ENCODE measurements around the gene ABCB10.

Gene ABCB10

DNA sequence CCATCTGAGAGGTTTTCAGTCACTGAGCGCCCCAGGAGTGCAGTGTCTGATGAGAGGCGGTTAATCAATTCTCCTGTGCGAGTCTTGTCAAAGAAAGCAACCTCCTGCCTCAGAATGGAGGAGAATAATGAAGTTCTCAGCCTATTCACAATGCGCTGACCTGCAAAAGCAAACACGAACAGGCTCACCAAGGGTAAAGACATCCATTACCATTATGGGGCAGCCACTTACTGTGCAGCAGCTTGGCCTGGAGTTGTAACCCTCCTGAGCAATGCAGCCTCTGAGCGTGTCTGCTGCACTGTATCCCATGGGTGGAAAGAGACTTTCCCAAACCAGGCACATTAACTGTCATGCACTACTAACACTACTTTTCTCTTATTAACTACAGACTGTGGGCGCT, 11.0 kb downstream of the ABCB10 start:
- TF ChIP-seq, protein P1, sequence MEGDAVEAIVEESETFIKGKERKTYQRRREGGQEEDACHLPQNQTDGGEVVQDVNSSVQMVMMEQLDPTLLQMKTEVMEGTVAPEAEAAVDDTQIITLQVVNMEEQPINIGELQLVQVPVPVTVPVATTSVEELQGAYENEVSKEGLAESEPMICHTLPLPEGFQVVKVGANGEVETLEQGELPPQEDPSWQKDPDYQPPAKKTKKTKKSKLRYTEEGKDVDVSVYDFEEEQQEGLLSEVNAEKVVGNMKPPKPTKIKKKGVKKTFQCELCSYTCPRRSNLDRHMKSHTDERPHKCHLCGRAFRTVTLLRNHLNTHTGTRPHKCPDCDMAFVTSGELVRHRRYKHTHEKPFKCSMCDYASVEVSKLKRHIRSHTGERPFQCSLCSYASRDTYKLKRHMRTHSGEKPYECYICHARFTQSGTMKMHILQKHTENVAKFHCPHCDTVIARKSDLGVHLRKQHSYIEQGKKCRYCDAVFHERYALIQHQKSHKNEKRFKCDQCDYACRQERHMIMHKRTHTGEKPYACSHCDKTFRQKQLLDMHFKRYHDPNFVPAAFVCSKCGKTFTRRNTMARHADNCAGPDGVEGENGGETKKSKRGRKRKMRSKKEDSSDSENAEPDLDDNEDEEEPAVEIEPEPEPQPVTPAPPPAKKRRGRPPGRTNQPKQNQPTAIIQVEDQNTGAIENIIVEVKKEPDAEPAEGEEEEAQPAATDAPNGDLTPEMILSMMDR (IDR thresholded peaks at IDR 0.05; ENCODE audit: low read depth, low read length): no peak
- no peak overlapping the region for H3K4me3 ChIP-seq (ENCODE audit: low read depth, low read length)

GRCh38 chr1:229544587-229544986, 13.9 kb downstream of the ABCB10 start:
- H3K4me3 ChIP-seq (ENCODE audit: low read depth, low read length): no peak overlapping the region
- TF ChIP-seq, protein P1 (IDR thresholded peaks at IDR 0.05; ENCODE audit: low read depth, low read length): no peak

GRCh38 chr1:229539863-229540506, 18.5 kb downstream of the ABCB10 start:
- no peak overlapping the region for H3K4me3 ChIP-seq (ENCODE audit: low read depth, low read length)
- TF ChIP-seq, protein P1 (IDR thresholded peaks at IDR 0.05; ENCODE audit: low read depth, low read length): no peak

DNA sequence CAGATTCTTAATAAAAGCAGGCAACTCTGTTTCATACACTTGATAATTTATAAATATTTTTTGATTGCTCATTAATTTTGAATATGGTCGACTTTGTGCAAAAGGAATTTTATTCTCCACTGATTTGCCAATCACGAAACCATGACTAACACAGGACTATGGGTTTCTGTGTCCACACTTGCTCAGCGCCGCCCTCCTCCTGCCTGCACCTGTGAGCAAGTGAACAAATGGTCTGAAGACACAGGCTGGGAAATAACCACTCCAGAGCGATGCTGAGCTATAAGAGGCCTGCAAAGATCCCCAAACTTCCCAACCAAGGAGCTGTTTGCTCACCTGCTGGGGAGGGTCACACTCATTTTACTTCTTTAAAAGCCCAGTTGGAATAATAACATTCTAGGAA, 19.6 kb downstream of the ABCB10 start:
- TF ChIP-seq, protein P1 (IDR thresholded peaks at IDR 0.05; ENCODE audit: low read depth, low read length): no peak
- no peak overlapping the region for H3K4me3 ChIP-seq (ENCODE audit: low read depth, low read length)

DNA sequence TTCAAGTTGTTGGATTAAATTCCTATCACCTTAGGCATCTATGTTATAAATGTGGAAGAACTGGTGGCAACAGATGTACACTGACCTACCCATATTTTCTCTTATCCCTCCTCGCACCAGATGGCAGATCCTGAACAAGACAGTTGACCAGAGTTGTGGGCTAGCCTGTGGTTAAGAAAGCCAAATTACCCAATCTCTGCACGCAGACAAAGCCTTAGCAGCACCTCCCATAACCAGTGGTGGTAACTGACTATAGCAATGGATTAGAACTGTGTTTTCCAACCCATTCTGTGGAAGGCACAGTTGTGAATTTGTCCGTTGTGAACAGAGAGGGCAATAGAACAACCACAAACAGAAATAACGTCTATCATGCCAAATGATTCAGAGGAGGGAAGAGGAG, 20.6 kb downstream of the ABCB10 start:
- TF ChIP-seq, protein P1 (IDR thresholded peaks at IDR 0.05; ENCODE audit: low read depth, low read length): no peak
- H3K4me3 ChIP-seq (ENCODE audit: low read depth, low read length): no peak overlapping the region

- TF ChIP-seq, protein P1 (IDR thresholded peaks at IDR 0.05; ENCODE audit: low read depth, low read length): no peak
- H3K4me3 ChIP-seq (ENCODE audit: low read depth, low read length): no peak overlapping the region
Measured at GRCh38 chr1:229536982-229537381, 21.5 kb downstream of the ABCB10 start.

DNA sequence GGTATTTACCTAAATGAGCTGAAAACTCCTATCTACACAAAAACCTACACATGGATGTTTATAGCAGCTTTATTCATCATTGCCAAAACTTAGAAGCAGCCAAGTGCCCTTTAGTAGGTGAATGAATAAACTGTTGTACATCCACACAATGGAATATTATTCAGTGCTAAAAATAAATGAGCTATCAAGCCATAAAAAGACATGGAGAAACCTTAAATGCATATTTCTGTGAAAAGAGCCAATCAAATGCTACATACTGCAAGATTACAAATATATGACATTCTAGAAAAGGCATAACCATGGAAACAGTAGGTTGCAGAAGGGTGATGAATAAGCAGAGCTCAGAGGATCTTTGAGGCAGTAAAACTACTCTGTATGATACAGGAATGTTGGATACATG, 23.3 kb downstream of the ABCB10 start:
- TF ChIP-seq, protein P1 (IDR thresholded peaks at IDR 0.05; ENCODE audit: low read depth, low read length): no peak
- no peak overlapping the region for H3K4me3 ChIP-seq (ENCODE audit: low read depth, low read length)
